Activated CD4-positive, alpha-beta memory T cell treated with anti-CD3 and anti-CD28 coated beads for 36 hours (primary cell): ENCODE data around the gene USP37. TPM values are rescaled to one million over a fixed set of nuclear protein-coding genes. Genes with fewer than 3 reads are reported as not detected.

Experiments used
- CTCF ChIA-PET: fragments of 350-600 bp; sonication (Branson Sonifier 250); formaldehyde crosslinking; loops from one replicate; lab custom pipeline; 2021; ENCODE audit warnings: antibody characterized with exemption, inconsistent platforms; lab: Charles Lee
- POLR2A ChIA-PET: fragments of 350-600 bp; sonication (Branson Sonifier 250); formaldehyde crosslinking; loops from one replicate; lab custom pipeline; 2021; ENCODE audit warnings: antibody characterized with exemption; lab: Charles Lee
- DNase-seq: peaks from one replicate; pipeline ENCODE4 v3.0.0-alpha.2; 2020
- H3K27ac Mint-ChIP-seq: one replicate; pipeline ENCODE4 v1.8.0; 2021; ENCODE audit warnings: mixed read lengths
- H3K27me3 Mint-ChIP-seq: one replicate; pipeline ENCODE4 v1.8.0; 2021; ENCODE audit warnings: mixed read lengths
- H3K36me3 Mint-ChIP-seq: one replicate; pipeline ENCODE4 v1.8.0; 2021; ENCODE audit warnings: mixed read lengths
- H3K4me1 Mint-ChIP-seq: one replicate; pipeline ENCODE4 v1.8.0; 2021; ENCODE audit warnings: low read depth, mixed read lengths
- H3K4me3 Mint-ChIP-seq: one replicate; pipeline ENCODE4 v1.8.0; 2021; ENCODE audit warnings: mild to moderate bottlenecking, mixed read lengths
- H3K9me3 Mint-ChIP-seq: one replicate; pipeline ENCODE4 v1.8.0; 2021; ENCODE audit warnings: mixed read lengths
- intact Hi-C: fragments of 100-400 bp; cut with micrococcal nuclease; formaldehyde crosslinking; loops from one replicate; pipeline ENCODE4 v1.15.1; 2023
- total RNA-seq, 2 experiments: library from RNA; stranded (reverse); gene quantifications; one replicate each; pipeline ENCODE4 v1.2.3, GENCODE V29; 2021

The USP37 gene
- total RNA-seq, 2 experiments from 2014 or later = 27.2 to 28.7 TPM

DNA sequence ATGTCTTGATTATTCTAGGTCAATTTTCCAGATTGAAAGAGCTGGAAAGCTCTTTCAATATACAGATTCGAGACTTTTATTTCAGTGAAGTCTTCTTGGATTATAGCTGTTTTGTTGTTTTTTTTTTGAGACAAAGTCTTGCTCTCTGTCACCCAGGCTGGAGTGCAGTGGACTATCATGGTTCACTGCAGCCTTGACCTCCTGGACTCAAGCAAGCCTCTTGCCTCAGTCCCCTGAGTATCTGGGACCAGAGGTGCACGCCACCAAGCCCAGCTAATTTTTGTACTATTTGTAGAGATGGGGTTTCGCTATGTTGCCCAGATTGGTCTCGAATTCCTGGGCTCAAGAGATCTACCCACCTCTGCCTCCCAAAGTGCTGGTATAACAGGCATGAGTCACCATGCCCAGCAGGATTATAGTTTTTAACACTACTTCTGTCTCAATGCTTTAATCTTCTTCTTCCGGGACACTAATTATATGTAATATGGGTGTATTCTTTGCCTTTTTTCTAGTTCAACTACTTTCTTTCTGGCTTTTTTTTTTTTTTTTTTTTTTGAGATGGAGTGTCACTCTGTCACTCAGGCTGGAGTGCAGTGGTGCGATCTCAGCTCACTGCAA is 62.3 kb downstream of the USP37 start:
- CTCF ChIA-PET = interaction anchor here (0.5 to 2.0 kb wide), 4 partner anchors 9 to 160 kb away, joined by 3 to 7 read pairs (median 3); no protein-coding TSS in a partner anchor
- Mint-ChIP-seq H3K4me3 (no peak overlapping the region), H3K4me1 (peaks cover 6% of the 10 kb centered on the region), H3K27me3 (no peaks in the 10 kb centered on the region), H3K36me3 (peaks cover 37% of the 10 kb centered on the region), H3K27ac (no peak overlapping the region), H3K9me3 (no peaks in the 10 kb centered on the region)
- intact Hi-C loops = no loop called here
- POLR2A ChIA-PET = interaction anchor here (1.5 kb wide), 1 partner anchor 27 kb away, joined by 5 read pairs; no protein-coding TSS in a partner anchor
- no peak for DNase-seq

DNA sequence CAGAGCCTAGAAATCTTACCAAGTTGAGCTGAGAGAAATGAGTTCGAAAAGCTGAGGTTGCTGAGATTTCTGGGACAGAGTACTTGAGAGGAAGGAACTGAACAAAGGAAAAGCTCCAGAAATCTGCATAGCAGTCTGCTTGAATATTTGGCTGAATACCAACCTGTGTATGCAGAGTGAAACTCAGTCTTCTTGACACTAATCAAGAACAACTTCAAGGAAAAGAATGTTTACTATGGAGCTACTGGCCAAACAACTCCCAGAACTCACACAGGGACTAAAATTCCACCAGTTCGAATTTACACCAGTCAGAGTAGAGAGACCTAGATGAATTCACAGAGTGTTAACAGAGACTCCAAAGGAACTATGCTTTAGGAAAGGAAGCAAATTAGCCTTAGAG is 66.5 kb downstream of the USP37 start:
- H3K27ac Mint-ChIP-seq = no peak overlapping the region
- intact Hi-C loops = no loop called here
- no peaks in the 10 kb centered on the region for H3K9me3 Mint-ChIP-seq
- no peak for DNase-seq
- no peaks in the 10 kb centered on the region for H3K4me1 Mint-ChIP-seq
- ChIA-PET CTCF (no interaction called here), POLR2A (no interaction called here)
- H3K27me3 Mint-ChIP-seq = no peaks in the 10 kb centered on the region
- H3K4me3 Mint-ChIP-seq = no peak overlapping the region
- H3K36me3 Mint-ChIP-seq = peaks cover 34% of the 10 kb centered on the region

DNA sequence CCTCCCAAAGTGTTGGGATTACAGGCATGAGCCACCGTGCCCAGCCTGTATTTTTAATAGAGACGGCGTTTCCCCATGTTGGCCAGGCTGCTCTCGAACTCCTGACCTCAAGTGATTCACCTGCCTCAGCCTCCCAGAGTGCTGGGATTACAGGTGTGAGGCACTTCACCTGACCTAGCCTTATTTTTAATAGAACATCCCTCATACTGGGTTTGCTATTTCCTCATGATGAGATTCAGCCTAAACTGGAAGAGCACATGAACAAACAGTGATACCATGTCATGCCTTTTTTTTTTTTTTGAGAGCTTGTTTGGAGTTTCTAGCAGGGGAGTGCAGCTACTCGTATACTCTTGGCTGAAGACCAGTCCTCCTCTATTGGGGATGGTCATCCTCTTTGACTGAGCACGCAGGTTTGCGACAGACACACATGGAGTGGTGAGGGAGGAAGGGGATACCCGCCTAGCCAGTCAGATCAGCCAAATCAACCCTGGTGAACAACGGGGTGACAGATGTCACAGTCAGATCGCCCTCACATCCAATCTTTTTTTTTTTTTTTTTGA is 67.6 kb downstream of the USP37 start:
- Mint-ChIP-seq H3K9me3 (no peaks in the 10 kb centered on the region), H3K27ac (no peak overlapping the region), H3K4me3 (no peak overlapping the region), H3K27me3 (no peaks in the 10 kb centered on the region), H3K4me1 (no peaks in the 10 kb centered on the region), H3K36me3 (peaks cover 29% of the 10 kb centered on the region)
- intact Hi-C loops = no loop called here
- ChIA-PET POLR2A (no interaction called here), CTCF (no interaction called here)
- no peak for DNase-seq

DNA sequence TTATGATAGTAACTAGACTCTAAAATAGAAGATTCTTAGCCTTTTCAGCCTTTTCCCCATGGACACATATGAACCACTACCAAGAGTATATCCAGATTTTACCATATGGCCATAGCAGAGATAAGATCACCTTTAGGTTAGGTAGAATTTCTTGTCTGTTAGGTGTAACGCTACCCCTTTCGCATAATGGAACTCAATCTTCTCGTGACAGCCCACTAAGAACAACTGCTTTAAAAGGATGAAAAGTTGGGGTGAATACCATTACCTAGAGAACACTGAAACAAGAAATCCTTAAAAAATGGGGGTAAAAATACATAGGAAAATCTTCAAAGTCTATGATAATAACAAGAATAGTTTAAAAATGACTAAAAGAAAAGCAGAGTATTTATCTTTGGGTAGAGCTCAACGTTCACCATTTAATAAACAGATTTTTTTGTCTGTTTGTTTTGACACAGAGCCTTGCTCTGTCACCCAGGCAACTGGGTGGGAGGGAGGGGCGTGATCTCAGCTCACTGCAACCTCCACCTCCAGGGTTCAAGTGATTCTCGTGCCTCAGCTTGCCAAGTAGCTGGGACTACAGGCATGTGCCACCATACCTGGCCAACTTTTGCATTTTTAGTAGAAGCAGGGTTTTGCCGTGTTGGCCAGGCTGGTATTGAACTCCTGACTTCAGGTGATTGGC is 82.0 kb downstream of the USP37 start:
- Mint-ChIP-seq H3K27ac (no peak overlapping the region), H3K4me1 (peaks cover 10% of the 10 kb centered on the region), H3K4me3 (no peak overlapping the region), H3K36me3 (peaks cover 40% of the 10 kb centered on the region), H3K27me3 (no peaks in the 10 kb centered on the region), H3K9me3 (no peaks in the 10 kb centered on the region)
- intact Hi-C loops = no loop called here
- no peak for DNase-seq
- ChIA-PET POLR2A (no interaction called here), CTCF (no interaction called here)

DNA sequence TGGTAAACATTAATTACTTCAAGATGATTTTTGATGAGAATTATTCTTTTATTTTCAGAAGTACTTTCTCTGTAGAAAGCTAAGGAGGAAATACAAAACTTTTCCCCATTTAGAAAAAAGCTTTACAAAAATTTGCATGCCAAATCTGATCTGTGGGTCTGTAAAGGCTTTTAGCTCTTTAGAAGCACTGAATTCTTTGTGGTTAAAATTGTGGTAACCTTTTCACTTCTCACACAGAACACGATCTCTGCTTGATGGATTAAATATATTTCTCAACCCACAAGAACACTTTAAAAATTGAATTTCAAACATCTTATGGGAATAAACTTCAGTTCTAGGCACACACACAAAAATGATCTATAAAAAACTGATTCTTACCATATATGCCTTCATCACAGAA is 85.5 kb downstream of the USP37 start:
- DNase-seq = no peak
- H3K27ac Mint-ChIP-seq = no peak overlapping the region
- H3K9me3 Mint-ChIP-seq = no peaks in the 10 kb centered on the region
- H3K36me3 Mint-ChIP-seq = peaks cover 45% of the 10 kb centered on the region
- H3K4me1 Mint-ChIP-seq = peaks cover 10% of the 10 kb centered on the region
- intact Hi-C loops = no loop called here
- no peaks in the 10 kb centered on the region for H3K27me3 Mint-ChIP-seq
- H3K4me3 Mint-ChIP-seq = no peak overlapping the region
- ChIA-PET POLR2A (no interaction called here), CTCF (no interaction called here)

DNA sequence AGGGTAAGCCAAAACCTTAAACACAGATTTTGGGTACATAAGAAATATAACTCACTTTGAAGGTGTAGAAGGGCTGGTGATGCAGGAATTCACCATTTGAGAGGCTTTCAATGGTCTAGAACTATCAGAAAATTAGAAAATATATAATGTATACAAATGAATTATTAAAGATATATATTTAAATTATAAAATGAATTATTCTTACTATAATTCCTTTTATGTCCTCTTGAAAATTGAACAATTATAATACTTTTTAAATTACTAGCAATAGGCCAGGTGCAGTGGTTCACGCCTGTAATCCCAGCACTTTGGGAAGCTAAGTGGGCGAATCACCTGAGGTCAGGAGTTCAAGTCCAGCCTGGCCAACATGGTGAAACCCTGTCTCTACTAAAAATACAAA is 88.6 kb downstream of the USP37 start:
- Mint-ChIP-seq H3K4me3 (no peak overlapping the region), H3K27ac (no peak overlapping the region), H3K9me3 (no peaks in the 10 kb centered on the region), H3K27me3 (no peaks in the 10 kb centered on the region), H3K4me1 (peaks cover 10% of the 10 kb centered on the region), H3K36me3 (peaks cover 35% of the 10 kb centered on the region)
- no peak for DNase-seq
- intact Hi-C loops = no loop called here
- ChIA-PET CTCF (interaction anchor here (0.9 kb wide), 1 partner anchor 73 kb away, joined by 6 read pairs; no protein-coding TSS in a partner anchor), POLR2A (no interaction called here)

DNA sequence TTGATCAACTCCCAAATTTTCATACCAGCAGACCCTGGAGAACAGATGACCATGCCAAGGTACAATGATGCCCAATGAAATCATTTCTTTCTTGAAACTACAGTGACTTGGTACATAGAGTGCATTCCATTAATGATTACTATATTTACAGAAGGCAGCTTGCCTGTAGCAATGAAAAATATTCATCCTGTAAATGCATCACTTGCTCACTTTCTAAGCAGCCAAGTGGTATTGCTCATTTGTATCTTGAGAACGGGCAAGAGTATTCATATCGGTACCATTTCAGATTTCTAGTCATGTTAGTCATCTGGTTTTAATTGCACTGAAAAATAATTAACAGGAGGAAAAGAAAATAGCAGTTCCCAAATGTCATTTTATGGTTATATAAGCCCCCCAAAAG is 89.6 kb downstream of the USP37 start:
- intact Hi-C loops = no loop called here
- POLR2A ChIA-PET = no interaction called here
- Mint-ChIP-seq H3K4me3 (no peak overlapping the region), H3K27ac (no peak overlapping the region), H3K27me3 (no peaks in the 10 kb centered on the region), H3K9me3 (no peaks in the 10 kb centered on the region), H3K4me1 (peaks cover 9% of the 10 kb centered on the region), H3K36me3 (peaks cover 38% of the 10 kb centered on the region)
- no peak for DNase-seq
- CTCF ChIA-PET = no interaction called here

DNA sequence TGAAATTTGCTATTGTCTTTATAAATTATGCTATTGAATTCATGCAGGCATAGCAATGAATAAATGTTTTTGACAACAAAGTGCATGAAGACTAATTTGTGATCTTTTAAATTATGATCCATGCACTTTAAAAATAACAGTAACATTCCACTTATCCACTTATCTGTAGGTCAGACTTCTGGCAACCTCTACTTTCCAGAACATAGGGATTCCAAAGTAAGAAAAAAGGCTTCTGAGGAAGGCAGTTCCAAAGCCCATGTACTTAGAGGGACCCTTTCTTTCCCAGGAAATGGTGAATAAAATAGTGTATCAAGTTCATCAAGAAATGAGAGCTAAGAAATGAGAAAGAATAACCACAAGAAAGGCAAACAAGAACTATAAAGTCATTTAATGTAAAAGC is 90.9 kb downstream of the USP37 start:
- ChIA-PET CTCF (interaction anchor here (1.0 kb wide), 1 partner anchor 171 kb away, joined by 3 read pairs; no protein-coding TSS in a partner anchor), POLR2A (no interaction called here)
- H3K27me3 Mint-ChIP-seq = no peaks in the 10 kb centered on the region
- H3K36me3 Mint-ChIP-seq = peaks cover 42% of the 10 kb centered on the region
- no peaks in the 10 kb centered on the region for H3K9me3 Mint-ChIP-seq
- intact Hi-C loops = no loop called here
- no peaks in the 10 kb centered on the region for H3K4me1 Mint-ChIP-seq
- H3K27ac Mint-ChIP-seq = no peak overlapping the region
- no peak overlapping the region for H3K4me3 Mint-ChIP-seq
- DNase-seq = no peak

DNA sequence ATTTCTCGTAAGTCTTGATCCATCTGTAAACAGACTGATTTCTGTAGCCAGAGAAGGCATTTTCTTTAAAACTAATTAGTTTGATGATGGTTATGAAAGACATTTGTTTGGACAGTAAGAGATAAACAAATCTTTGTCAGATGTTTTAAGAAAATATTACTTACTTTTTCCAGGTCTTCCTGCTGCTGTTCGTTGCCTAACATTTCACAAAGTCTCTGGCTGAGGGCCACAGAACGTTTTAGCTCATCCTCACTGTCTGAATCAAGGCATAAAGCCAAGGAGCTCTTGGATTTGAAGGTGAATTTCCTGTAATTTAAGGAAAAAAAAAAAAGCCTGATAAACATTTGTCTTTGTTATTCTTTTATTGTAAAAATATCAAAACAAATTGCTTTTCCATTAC is 91.5 kb downstream of the USP37 start:
- Mint-ChIP-seq H3K36me3 (peaks cover 40% of the 10 kb centered on the region), H3K4me3 (no peak overlapping the region), H3K9me3 (no peaks in the 10 kb centered on the region), H3K27ac (no peak overlapping the region), H3K27me3 (no peaks in the 10 kb centered on the region), H3K4me1 (no peaks in the 10 kb centered on the region)
- DNase-seq = no peak
- ChIA-PET POLR2A (no interaction called here), CTCF (interaction anchor here (1.0 to 1.5 kb wide), 2 partner anchors 10 to 14 kb away, joined by 3 to 4 read pairs; no protein-coding TSS in a partner anchor)
- intact Hi-C loops = no loop called here

DNA sequence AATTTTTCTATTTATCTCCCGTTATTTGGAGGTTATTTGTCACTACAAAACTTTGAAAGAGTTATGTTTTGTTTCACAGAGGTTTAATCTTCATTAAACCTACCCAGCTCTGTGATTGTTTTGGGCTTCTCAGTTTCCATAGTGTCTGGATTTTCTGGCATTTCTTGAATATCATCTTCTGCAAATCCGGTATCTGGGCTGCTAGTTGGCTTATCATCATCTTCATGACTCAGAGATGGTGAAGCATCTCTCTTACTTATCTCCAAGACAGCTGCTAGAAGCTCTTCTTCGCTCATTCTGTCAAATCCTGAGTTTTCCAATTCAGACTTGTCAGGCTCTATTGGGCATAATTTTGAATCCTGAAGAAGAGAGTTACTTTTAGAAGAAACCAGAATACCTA is 93.6 kb downstream of the USP37 start:
- POLR2A ChIA-PET = no interaction called here

DNA sequence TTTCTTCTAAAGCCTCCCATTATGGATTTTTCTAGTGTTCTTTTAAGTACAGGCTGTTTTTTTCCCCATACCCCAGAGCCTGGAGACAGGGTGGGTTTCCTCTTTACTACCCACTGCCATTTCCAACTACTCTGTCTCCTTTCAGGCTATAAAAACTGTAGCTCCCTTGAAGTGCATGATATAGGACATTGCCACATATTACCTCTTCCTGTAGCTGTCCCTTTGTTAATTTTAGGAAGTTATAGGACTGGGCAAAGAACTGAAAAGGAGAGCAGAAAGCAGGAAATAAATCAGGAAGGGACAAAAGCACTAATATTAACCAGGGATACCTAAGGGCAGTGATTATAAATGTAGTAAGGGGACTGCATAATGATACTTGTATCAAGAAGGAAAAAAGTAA is 95.2 kb downstream of the USP37 start:
- no peak for DNase-seq
- no peaks in the 10 kb centered on the region for H3K9me3 Mint-ChIP-seq

More for the DNA sequence above, 93.6 kb downstream of the USP37 start:
- intact Hi-C loops = no loop called here
- no peak for DNase-seq
- no peaks in the 10 kb centered on the region for H3K27me3 Mint-ChIP-seq
- H3K9me3 Mint-ChIP-seq = no peaks in the 10 kb centered on the region
- H3K27ac Mint-ChIP-seq = no peak overlapping the region
- peaks cover 39% of the 10 kb centered on the region for H3K36me3 Mint-ChIP-seq
- no peak overlapping the region for H3K4me3 Mint-ChIP-seq
- CTCF ChIA-PET = interaction anchor here (0.6 to 1.2 kb wide), 2 partner anchors 9 to 378 kb away, joined by 3 to 4 read pairs; no protein-coding TSS in a partner anchor
- peaks cover 5% of the 10 kb centered on the region for H3K4me1 Mint-ChIP-seq

DNA sequence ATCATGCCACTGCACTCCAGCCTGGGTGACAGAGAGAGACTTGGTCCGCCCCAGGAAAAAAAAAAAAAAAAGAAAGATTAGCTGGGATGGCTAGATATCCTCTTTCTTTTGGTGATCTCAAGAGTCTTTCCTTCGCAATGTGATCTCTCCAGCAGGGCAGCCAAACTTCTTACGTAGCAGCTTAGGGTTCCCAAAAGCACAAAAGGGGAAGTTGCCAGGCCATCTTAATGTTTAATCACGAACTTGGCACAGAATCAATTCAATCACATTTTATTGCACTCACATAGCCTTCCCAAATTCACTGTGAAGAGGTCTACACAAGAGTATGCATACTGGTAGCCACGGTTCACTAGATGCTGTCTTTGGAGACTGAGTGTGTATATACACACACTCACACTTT is 96.2 kb downstream of the USP37 start:
- Mint-ChIP-seq H3K36me3 (peaks cover 31% of the 10 kb centered on the region), H3K4me1 (peaks cover 5% of the 10 kb centered on the region), H3K27ac (no peak overlapping the region), H3K4me3 (no peak overlapping the region), H3K9me3 (no peaks in the 10 kb centered on the region), H3K27me3 (no peaks in the 10 kb centered on the region)
- CTCF ChIA-PET = interaction anchor here (0.9 kb wide), 1 partner anchor 45 kb away, joined by 3 read pairs; no protein-coding TSS in a partner anchor
- intact Hi-C loops = no loop called here
- POLR2A ChIA-PET = no interaction called here
- DNase-seq = no peak

More for the DNA sequence above, 95.2 kb downstream of the USP37 start:
- Mint-ChIP-seq H3K27me3 (no peaks in the 10 kb centered on the region), H3K36me3 (peaks cover 34% of the 10 kb centered on the region), H3K4me1 (peaks cover 5% of the 10 kb centered on the region), H3K27ac (no peak overlapping the region), H3K4me3 (no peak overlapping the region)
- ChIA-PET POLR2A (no interaction called here), CTCF (no interaction called here)
- intact Hi-C loops = no loop called here
